ENCODE measurements around the gene SARM1. TPM values are rescaled to one million over a fixed set of nuclear protein-coding genes. Genes with fewer than 3 reads are reported as not detected.

SARM1 gene
- total RNA-seq, 6 experiments from 2014 or later, result 15.1 to 18.9 (median 16.8) TPM

DNA sequence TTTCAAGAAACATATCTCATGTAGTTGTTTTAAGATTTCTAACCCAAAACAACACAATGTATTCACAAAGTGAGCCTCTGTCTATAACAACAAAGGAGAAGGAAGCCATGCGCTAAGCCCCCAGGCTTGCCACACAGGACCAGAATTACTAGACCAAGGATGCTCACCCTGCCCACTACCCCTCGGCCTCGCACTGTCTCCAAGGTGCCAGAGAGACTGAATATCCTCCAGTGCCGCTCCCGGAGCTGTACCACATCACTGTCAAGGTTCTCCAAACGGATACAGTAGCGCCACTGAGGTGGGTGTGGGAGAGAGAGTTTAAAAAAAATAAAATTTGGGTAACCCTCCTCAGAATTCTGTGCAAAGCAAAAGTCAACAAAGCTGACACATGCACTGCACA is 21.2 kb upstream of the SARM1 start:
- H3K4me1 Mint-ChIP-seq (ENCODE audit: low read depth), result peaks cover 30% of the 10 kb centered on the region
- H3K27ac Mint-ChIP-seq, result no peak overlapping the region
- no peak for DNase-seq
- no peak overlapping the region for H3K4me3 Mint-ChIP-seq
- peaks cover 54% of the 10 kb centered on the region for H3K36me3 Mint-ChIP-seq (ENCODE audit: low read depth)
- no peaks in the 10 kb centered on the region for H3K9me3 Mint-ChIP-seq
- H3K27me3 Mint-ChIP-seq (ENCODE audit: insufficient read depth), result no peaks in the 10 kb centered on the region; the same call in none of the 2 replicates
- TF ChIP-seq, protein P1, sequence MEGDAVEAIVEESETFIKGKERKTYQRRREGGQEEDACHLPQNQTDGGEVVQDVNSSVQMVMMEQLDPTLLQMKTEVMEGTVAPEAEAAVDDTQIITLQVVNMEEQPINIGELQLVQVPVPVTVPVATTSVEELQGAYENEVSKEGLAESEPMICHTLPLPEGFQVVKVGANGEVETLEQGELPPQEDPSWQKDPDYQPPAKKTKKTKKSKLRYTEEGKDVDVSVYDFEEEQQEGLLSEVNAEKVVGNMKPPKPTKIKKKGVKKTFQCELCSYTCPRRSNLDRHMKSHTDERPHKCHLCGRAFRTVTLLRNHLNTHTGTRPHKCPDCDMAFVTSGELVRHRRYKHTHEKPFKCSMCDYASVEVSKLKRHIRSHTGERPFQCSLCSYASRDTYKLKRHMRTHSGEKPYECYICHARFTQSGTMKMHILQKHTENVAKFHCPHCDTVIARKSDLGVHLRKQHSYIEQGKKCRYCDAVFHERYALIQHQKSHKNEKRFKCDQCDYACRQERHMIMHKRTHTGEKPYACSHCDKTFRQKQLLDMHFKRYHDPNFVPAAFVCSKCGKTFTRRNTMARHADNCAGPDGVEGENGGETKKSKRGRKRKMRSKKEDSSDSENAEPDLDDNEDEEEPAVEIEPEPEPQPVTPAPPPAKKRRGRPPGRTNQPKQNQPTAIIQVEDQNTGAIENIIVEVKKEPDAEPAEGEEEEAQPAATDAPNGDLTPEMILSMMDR (IDR thresholded peaks at IDR 0.05), result no peak

- Mint-ChIP-seq H3K4me1 (ENCODE audit: low read depth) (peaks cover 23% of the 10 kb centered on the region), H3K9me3 (no peaks in the 10 kb centered on the region), H3K36me3 (ENCODE audit: low read depth) (peaks cover 31% of the 10 kb centered on the region; the same call in 1 of the 2 replicates), H3K27me3 (ENCODE audit: insufficient read depth) (no peaks in the 10 kb centered on the region), H3K27ac (peak within 1 kb of the TSS; percentile 92), H3K4me3 (peak within 1 kb of the TSS; percentile 99)
- TF ChIP-seq, protein P1 (IDR thresholded peaks at IDR 0.05), result peak; percentile 31; the same call in 1 of the 2 replicates
- peak; percentile 91 for DNase-seq
Observed at GRCh38 chr17:28357061-28357900, 14.2 kb upstream of the SARM1 start, which contains the start of gene POLDIP2. POLDIP2 (minus strand) TSS chr17:28357527; CDS start chr17:28357448, 79 bp downstream.

DNA sequence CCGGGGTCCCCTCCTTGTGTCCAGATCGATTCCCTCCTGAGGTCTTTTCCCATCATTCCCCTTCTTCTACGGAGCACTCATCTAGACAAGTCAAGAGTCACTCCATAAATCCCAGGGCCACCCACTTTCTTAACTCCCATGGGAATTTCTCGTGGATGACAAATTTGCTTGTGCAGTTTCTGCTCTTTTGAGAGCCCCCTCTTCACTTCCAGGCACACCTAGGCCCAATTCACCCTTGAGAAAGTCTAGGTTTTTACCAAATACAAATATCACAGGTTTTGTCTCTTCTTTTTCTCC is 13.6 kb upstream of the SARM1 start:
- Mint-ChIP-seq H3K36me3 (ENCODE audit: low read depth) (peaks cover 31% of the 10 kb centered on the region; the same call in 1 of the 2 replicates), H3K27me3 (ENCODE audit: insufficient read depth) (no peaks in the 10 kb centered on the region), H3K9me3 (no peaks in the 10 kb centered on the region), H3K4me3 (peak overlapping the region; percentile 99), H3K27ac (peak overlapping the region; percentile 92), H3K4me1 (ENCODE audit: low read depth) (peaks cover 23% of the 10 kb centered on the region)
- TF ChIP-seq, protein P1 (IDR thresholded peaks at IDR 0.05), result no peak
- DNase-seq, result no peak

- Mint-ChIP-seq H3K9me3 (no peaks in the 10 kb centered on the region), H3K4me1 (ENCODE audit: low read depth) (peaks cover 5% of the 10 kb centered on the region), H3K36me3 (ENCODE audit: low read depth) (peaks cover 12% of the 10 kb centered on the region; the same call in 1 of the 2 replicates), H3K4me3 (no peak overlapping the region), H3K27ac (no peak overlapping the region), H3K27me3 (ENCODE audit: insufficient read depth) (no peaks in the 10 kb centered on the region)
- TF ChIP-seq, protein P1 (IDR thresholded peaks at IDR 0.05), result no peak
- DNase-seq, result no peak
Observed at GRCh38 chr17:28363186-28363585, 8.3 kb upstream of the SARM1 start.

DNA sequence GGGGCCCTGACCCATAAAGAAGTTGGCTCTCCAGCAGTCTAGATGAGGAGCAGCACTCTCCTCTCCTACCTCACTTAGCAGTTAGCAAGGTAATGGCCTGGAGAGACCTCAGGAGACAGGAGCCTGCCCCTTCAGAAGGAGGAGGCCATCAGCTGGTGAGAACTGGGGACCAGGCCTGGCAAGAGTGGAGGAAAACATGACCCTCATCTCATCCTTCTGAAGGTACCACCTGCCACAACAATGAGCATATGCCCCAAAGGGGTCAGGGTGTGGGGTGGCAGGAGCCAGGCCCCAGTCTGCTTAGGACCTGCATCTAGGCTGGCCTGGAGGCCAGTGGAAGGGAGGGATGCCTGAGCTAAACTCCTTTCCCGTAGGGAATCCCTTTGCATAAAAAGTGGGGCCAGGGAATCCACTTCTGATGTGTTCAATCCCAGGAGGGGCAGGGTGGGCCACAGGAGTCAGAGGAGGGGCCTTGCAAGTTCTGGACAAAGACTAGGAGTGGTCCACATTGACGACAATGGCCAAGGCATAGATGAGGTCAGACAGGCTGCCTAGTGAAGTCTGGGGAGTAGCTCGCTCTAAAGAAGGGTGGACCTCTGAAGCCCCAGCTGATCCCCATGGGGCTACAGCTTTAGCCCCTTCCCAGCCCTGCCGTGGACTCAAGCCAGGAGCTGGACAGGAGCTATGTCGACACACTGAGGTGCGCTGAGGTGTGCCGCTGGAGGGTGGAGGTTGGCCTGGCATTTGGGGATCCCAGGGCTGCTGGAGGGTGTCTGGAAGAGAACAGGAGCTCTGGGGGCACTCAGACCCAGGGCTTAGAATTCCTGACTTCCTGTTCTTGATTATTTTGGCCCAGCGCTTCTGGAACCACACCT is 7.5 kb upstream of the SARM1 start:
- Mint-ChIP-seq H3K27ac (no peak overlapping the region), H3K27me3 (ENCODE audit: insufficient read depth) (no peaks in the 10 kb centered on the region; the same call in 1 of the 2 replicates)
- no peak for DNase-seq

More for the DNA sequence above, 7.5 kb upstream of the SARM1 start:
- no peaks in the 10 kb centered on the region for H3K4me1 Mint-ChIP-seq (ENCODE audit: low read depth)
- TF ChIP-seq, protein P1 (IDR thresholded peaks at IDR 0.05), result no peak
- H3K9me3 Mint-ChIP-seq, result no peaks in the 10 kb centered on the region
- H3K36me3 Mint-ChIP-seq (ENCODE audit: low read depth), result peaks cover 12% of the 10 kb centered on the region; the same call in 1 of the 2 replicates
- H3K4me3 Mint-ChIP-seq, result no peak overlapping the region

Measured in HFFc6 (cell line).